ENCODE measurements around the gene CD3G.

DNA sequence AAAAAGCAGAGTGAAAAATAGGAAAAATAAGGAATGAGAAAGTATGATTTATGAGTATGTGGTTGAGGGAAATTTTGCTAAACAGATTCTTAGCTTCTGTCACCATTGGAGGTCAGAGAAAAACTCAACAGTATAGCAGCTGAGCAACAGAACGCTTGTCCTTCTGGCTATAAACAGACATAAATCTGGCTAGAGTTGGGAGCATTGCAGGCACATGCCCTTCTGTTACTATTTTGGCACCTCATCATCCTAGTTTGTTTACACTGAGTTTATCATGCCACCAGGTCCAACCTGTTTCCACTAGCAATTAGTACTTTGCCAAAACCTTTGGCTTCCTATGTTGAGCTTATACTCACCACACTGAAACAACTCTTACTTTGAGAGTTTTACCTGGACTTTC lies 22.1 kb downstream of the CD3G start:
- TF ChIP-seq CTCF (IDR thresholded peaks at IDR 0.05; ENCODE audit: borderline replicate concordance, extremely low read depth, low read length, poor library complexity, severe bottlenecking) (no peak), EZH2 (IDR thresholded peaks at IDR 0.05; ENCODE audit: borderline replicate concordance, low read depth, low read length, severe bottlenecking) (no peak)

All from DND-41 (cell line).